Measurements from ENCODE around the gene PPP1R9B. TPM values are rescaled to one million over a fixed set of nuclear protein-coding genes. Genes with fewer than 3 reads are reported as not detected.

The PPP1R9B gene
- polyA plus RNA-seq, 1 donor (not counting 4 experiments of a cell fraction or from before 2014, with no cell fraction given): 16.1 TPM

DNA sequence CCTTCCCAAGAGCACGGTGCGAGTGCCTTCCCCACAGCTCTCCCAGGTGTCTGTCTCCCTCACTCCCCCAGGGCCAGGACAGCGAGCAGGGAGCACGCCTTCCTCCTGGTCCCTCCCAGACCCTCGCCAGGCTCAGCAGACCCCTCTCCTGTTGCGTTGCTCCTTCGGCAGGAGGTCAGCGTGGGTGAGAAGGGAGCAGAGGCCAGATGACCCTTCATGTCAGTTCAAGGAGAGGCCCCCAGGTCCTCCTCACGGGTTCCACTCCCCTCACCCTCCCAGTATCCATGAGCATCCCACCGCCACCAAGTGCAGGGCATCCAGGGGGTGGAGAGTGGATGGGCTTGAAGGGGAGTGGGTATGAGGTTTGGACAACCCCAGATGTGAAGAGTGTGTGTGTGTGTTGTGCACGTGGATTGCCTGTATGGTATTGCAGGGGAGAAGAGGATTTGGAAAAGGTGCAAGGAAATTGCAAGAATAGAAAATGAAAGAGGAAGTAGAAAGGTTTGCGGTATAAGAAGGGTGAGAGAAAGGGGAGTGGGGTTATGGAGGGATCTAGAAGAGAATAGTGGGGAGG lies 33.0 kb upstream of the PPP1R9B start:
- no peak for TF ChIP-seq EZH2 (IDR thresholded peaks at IDR 0.05; ENCODE audit: low read length)
- TF ChIP-seq, protein P1, sequence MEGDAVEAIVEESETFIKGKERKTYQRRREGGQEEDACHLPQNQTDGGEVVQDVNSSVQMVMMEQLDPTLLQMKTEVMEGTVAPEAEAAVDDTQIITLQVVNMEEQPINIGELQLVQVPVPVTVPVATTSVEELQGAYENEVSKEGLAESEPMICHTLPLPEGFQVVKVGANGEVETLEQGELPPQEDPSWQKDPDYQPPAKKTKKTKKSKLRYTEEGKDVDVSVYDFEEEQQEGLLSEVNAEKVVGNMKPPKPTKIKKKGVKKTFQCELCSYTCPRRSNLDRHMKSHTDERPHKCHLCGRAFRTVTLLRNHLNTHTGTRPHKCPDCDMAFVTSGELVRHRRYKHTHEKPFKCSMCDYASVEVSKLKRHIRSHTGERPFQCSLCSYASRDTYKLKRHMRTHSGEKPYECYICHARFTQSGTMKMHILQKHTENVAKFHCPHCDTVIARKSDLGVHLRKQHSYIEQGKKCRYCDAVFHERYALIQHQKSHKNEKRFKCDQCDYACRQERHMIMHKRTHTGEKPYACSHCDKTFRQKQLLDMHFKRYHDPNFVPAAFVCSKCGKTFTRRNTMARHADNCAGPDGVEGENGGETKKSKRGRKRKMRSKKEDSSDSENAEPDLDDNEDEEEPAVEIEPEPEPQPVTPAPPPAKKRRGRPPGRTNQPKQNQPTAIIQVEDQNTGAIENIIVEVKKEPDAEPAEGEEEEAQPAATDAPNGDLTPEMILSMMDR (optimal IDR thresholded peaks at IDR 0.05 in 1 of 3, IDR thresholded peaks at IDR 0.05 in 1 of 3, conservative IDR thresholded peaks at IDR 0.05 in 1 of 3; ENCODE audit: extremely low read depth in 1 of 3, insufficient read depth in 2 of 3, low read length in 3 of 3): no peak
- Histone ChIP-seq H4K20me1 (ENCODE audit: control insufficient read depth, extremely low read depth, insufficient read depth, low read length) (no peaks in the 10 kb centered on the region), H3K79me2 (ENCODE audit: control insufficient read depth, insufficient read depth, low read length) (no peaks in the 10 kb centered on the region), H3K4me1 (ENCODE audit: control insufficient read depth, extremely low read depth, insufficient read depth, low read length) (peaks cover 36% of the 10 kb centered on the region), H3K9ac (ENCODE audit: control insufficient read depth, extremely low read depth, insufficient read depth, low read length) (peak overlapping the region; percentile 73), H3K27ac (ENCODE audit: control insufficient read depth, insufficient read depth, low read length) (peak overlapping the region; percentile 72), H2AFZ (ENCODE audit: control insufficient read depth, low read length) (peak overlapping the region; percentile 84), H3K4me3 (ENCODE audit: control insufficient read depth in 2 of 3, extremely low read depth in 1 of 3, insufficient read depth in 2 of 3, low read depth in 1 of 3, low read length in 3 of 3) (peak overlapping the region in 1 of 3 experiments; percentile 29), H3K36me3 (ENCODE audit: control insufficient read depth in 2 of 2, extremely low read depth in 1 of 2, insufficient read depth in 2 of 2, low read length in 2 of 2) (no peaks in the 10 kb centered on the region), H3K9me3 (ENCODE audit: control insufficient read depth, low read depth, low read length) (no peaks in the 10 kb centered on the region), H3K4me2 (ENCODE audit: control insufficient read depth, extremely low read depth, insufficient read depth, low read depth, low read length) (peak overlapping the region; percentile 69), H3K27me3 (ENCODE audit: control insufficient read depth, extremely low read depth, insufficient read depth, low read length) (no peaks in the 10 kb centered on the region), H3K9me1 (ENCODE audit: control insufficient read depth, extremely low read depth, insufficient read depth, low read length) (no peaks in the 10 kb centered on the region)
- dilution Hi-C loops (cut with MboI; ENCODE audit: extremely low pct_ligation_motif_present, low sequenced_read_pairs): no loop called here
- FAIRE-seq: no peak
- no peak for DNase-seq (ENCODE audit: low read depth, low spot score)

DNA sequence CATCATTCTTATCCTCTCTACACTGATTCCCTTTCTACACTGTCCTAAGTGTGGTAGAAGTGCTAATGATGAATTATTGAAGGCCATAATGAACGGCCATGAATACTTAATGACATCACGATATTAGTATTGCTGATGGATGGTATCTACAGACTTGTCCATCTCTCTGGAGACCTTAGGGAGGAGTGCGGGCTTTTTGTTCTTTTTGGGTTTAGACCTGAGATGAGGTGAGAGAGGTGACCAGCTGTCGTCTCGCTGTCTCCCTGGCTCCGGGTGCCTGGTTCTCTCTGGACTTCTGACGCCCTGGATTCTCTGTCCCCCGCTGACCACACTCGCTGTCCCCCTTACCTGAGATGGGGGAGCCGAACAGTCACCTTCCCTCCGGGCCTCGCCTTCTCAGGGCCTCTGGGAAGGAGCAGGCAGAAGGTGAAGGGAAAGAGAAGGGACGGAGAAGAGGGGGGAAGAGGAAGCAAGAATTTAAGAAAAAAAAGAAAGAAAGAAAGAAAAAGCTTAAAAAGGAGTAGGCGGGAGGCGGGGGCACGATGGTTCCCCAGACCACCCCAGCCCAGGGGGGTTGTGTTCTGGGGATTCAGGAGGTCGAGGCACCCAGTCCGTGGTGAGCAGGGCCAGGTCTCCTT lies 32.4 kb upstream of the PPP1R9B start:
- Histone ChIP-seq H3K79me2 (ENCODE audit: control insufficient read depth, insufficient read depth, low read length) (no peaks in the 10 kb centered on the region), H3K4me1 (ENCODE audit: control insufficient read depth, extremely low read depth, insufficient read depth, low read length) (peaks cover 40% of the 10 kb centered on the region), H3K9me1 (ENCODE audit: control insufficient read depth, extremely low read depth, insufficient read depth, low read length) (no peaks in the 10 kb centered on the region), H3K9ac (ENCODE audit: control insufficient read depth, extremely low read depth, insufficient read depth, low read length) (no peak overlapping the region), H3K4me3 (ENCODE audit: control insufficient read depth in 2 of 3, extremely low read depth in 1 of 3, insufficient read depth in 2 of 3, low read depth in 1 of 3, low read length in 3 of 3) (no peak overlapping the region), H4K20me1 (ENCODE audit: control insufficient read depth, extremely low read depth, insufficient read depth, low read length) (no peaks in the 10 kb centered on the region), H3K27ac (ENCODE audit: control insufficient read depth, insufficient read depth, low read length) (no peak overlapping the region), H3K9me3 (ENCODE audit: control insufficient read depth, low read depth, low read length) (no peaks in the 10 kb centered on the region), H3K36me3 (ENCODE audit: control insufficient read depth in 2 of 2, extremely low read depth in 1 of 2, insufficient read depth in 2 of 2, low read length in 2 of 2) (no peaks in the 10 kb centered on the region), H2AFZ (ENCODE audit: control insufficient read depth, low read length) (no peak overlapping the region), H3K4me2 (ENCODE audit: control insufficient read depth, extremely low read depth, insufficient read depth, low read depth, low read length) (no peak overlapping the region), H3K27me3 (ENCODE audit: control insufficient read depth, extremely low read depth, insufficient read depth, low read length) (no peaks in the 10 kb centered on the region)
- DNase-seq (ENCODE audit: low read depth, low spot score) (no peak), FAIRE-seq (no peak)
- dilution Hi-C loops (cut with MboI; ENCODE audit: extremely low pct_ligation_motif_present, low sequenced_read_pairs): no loop called here
- no peak for TF ChIP-seq EZH2 (IDR thresholded peaks at IDR 0.05; ENCODE audit: low read length)
- TF ChIP-seq, protein P1 (optimal IDR thresholded peaks at IDR 0.05 in 1 of 3, IDR thresholded peaks at IDR 0.05 in 1 of 3, conservative IDR thresholded peaks at IDR 0.05 in 1 of 3; ENCODE audit: extremely low read depth in 1 of 3, insufficient read depth in 2 of 3, low read length in 3 of 3): no peak
